Body of pancreas (tissue), 4 donors: Measurements from ENCODE around the gene TRIML2. TPM values are rescaled to one million over a fixed set of nuclear protein-coding genes. Genes with fewer than 3 reads are reported as not detected.

Experiments
- ATAC-seq: fragments of 150-250 bp; one replicate; pipeline ENCODE4 v1.9.1; 2016
- DNase-seq, 4 donors: peaks; one replicate each; pipeline ENCODE4 v3.0.0-alpha.2; 2019
- H3K27ac ChIP-seq, 4 donors: fragments of 200-600 bp; sonication (generic); 1 replicate in 3 of 4; 2 replicates in 1 of 4; pipeline versions ENCODE4 v1.5.1 to v1.6.1; 2016 to 2019; ENCODE audit warnings: mild to moderate bottlenecking in 1 of 4, mixed read lengths in 1 of 4, moderate library complexity in 1 of 4
- H3K27me3 ChIP-seq, 2 donors: fragments of 200-600 bp; sonication (generic); one replicate each; pipeline ENCODE4 v1.6.0; 2016; ENCODE audit warnings: mild to moderate bottlenecking in 1 of 2
- H3K36me3 ChIP-seq, 2 donors: fragments of 200-600 bp; sonication (generic); replicated peaks in 1 of 2; 2 replicates each; pipeline ENCODE4 v1.5.1; 2016; ENCODE audit warnings: low read depth in 2 of 2; ENCODE audit not compliant: insufficient read depth in 1 of 2
- H3K4me1 ChIP-seq: fragments of 200-600 bp; sonication (generic); one replicate; pipeline ENCODE4 v1.6.0; 2016
- H3K4me3 ChIP-seq, 2 donors: fragments of 200-600 bp; sonication (generic); 1 replicate in 1 of 2; 2 replicates in 1 of 2; pipeline ENCODE4 v1.5.1; 2016 to 2019
- H3K9me3 ChIP-seq, 3 donors: fragments of 200-600 bp; sonication (generic); 1 replicate in 2 of 3; 2 replicates in 1 of 3; pipeline ENCODE4 v1.5.1; 2016
- CTCF ChIP-seq, 7 experiments: fragments of 450-650 bp in 4 of 7; fragments of 200-600 bp in 3 of 7; sonication (generic) in 3 of 7; IDR thresholded peaks; one replicate each; pipeline ENCODE4 v1.5.1; 2016 to 2019; ENCODE audit warnings: antibody characterized with exemption in 7 of 7
- POLR2A ChIP-seq, 3 donors: fragments of 450-650 bp; IDR thresholded peaks; one replicate each; pipeline ENCODE4 v1.6.1; 2016; ENCODE audit warnings: antibody characterized with exemption in 3 of 3, mild to moderate bottlenecking in 2 of 3
- WGBS, 2 donors: methylation state at CpG; one replicate each; pipeline ENCODE4 v1.1.5; 2017; 5-methylcytosine and 5-hydroxymethylcytosine counted together
- intact Hi-C: fragments of 100-400 bp; cut with DNase I; formaldehyde crosslinking; loops from one replicate; pipeline ENCODE4 v1.15.1; 2023
- total RNA-seq, 2 donors: library from RNA; depleted of rRNA; stranded (reverse); fragments of >200 nt; gene quantifications; one replicate each; pipeline ENCODE4 v1.1.0, GENCODE V29; 2016

TRIML2 gene
- total RNA-seq, 2 donors from 2014 or later, result not detected

GRCh38 chr4:188139141-188139540 lies 29.7 kb upstream of the TRIML2 start, which contains the start of gene TRIML1:
TRIML1 (plus strand) TSS chr4:188139441; CDS start chr4:188139559, 118 bp downstream.
- H3K27me3 ChIP-seq, result no peaks in the 10 kb centered on the region
- ATAC-seq, result no peak
- H3K4me3 ChIP-seq, result no peak within 1 kb of the TSS
- H3K36me3 ChIP-seq, result no peaks in the 10 kb centered on the region
- H3K4me1 ChIP-seq, result no peaks in the 10 kb centered on the region
- no peaks in the 10 kb centered on the region for H3K9me3 ChIP-seq
- DNase-seq, result no peak
- no peak within 1 kb of the TSS for H3K27ac ChIP-seq
- 51 to 77% methylated on average over 3 of the region's 3 CpGs for WGBS, 2 donors
- TF ChIP-seq CTCF (IDR thresholded peaks at IDR 0.05) (no peak), POLR2A (IDR thresholded peaks at IDR 0.05) (no peak)
- intact Hi-C loops, result no loop called here

GRCh38 chr4:188138227-188138626 lies 28.8 kb upstream of the TRIML2 start:
- no peaks in the 10 kb centered on the region for H3K4me1 ChIP-seq
- no peaks in the 10 kb centered on the region for H3K27me3 ChIP-seq
- TF ChIP-seq CTCF (IDR thresholded peaks at IDR 0.05) (no peak), POLR2A (IDR thresholded peaks at IDR 0.05) (no peak)
- WGBS, 2 donors, result 56 to 65% methylated on average over 10 of the region's 10 CpGs
- H3K27ac ChIP-seq, result no peak overlapping the region
- intact Hi-C loops, result no loop called here
- H3K4me3 ChIP-seq, result no peak overlapping the region
- ATAC-seq, result no peak
- H3K36me3 ChIP-seq, result no peaks in the 10 kb centered on the region
- DNase-seq, result no peak
- H3K9me3 ChIP-seq, result no peaks in the 10 kb centered on the region

GRCh38 chr4:188132232-188132631 lies 22.8 kb upstream of the TRIML2 start:
- DNase-seq, result no peak
- TF ChIP-seq POLR2A (IDR thresholded peaks at IDR 0.05) (no peak), CTCF (IDR thresholded peaks at IDR 0.05) (no peak)
- H3K27me3 ChIP-seq, result no peaks in the 10 kb centered on the region
- intact Hi-C loops, result no loop called here
- no peaks in the 10 kb centered on the region for H3K4me1 ChIP-seq
- H3K27ac ChIP-seq, result no peak overlapping the region
- no peaks in the 10 kb centered on the region for H3K36me3 ChIP-seq
- no peak overlapping the region for H3K4me3 ChIP-seq
- 69 to 87% methylated on average over 5 of the region's 5 CpGs for WGBS, 2 donors
- H3K9me3 ChIP-seq, result no peaks in the 10 kb centered on the region
- no peak for ATAC-seq

- WGBS, 2 donors, result 60 to 69% methylated on average over 4 of the region's 4 CpGs
- H3K27me3 ChIP-seq, result no peaks in the 10 kb centered on the region
- ATAC-seq (no peak), DNase-seq (no peak)
- H3K4me1 ChIP-seq, result no peaks in the 10 kb centered on the region
- no peak overlapping the region for H3K27ac ChIP-seq
- H3K9me3 ChIP-seq, result no peaks in the 10 kb centered on the region
- intact Hi-C loops, result no loop called here
- H3K4me3 ChIP-seq, result no peak overlapping the region
- no peaks in the 10 kb centered on the region for H3K36me3 ChIP-seq
- TF ChIP-seq CTCF (IDR thresholded peaks at IDR 0.05) (no peak), POLR2A (IDR thresholded peaks at IDR 0.05) (no peak)
Observed at GRCh38 chr4:188130355-188130754, 21.0 kb upstream of the TRIML2 start.

- Histone ChIP-seq H3K4me1 (no peaks in the 10 kb centered on the region), H3K4me3 (no peak overlapping the region), H3K27me3 (no peaks in the 10 kb centered on the region), H3K36me3 (no peaks in the 10 kb centered on the region), H3K9me3 (no peaks in the 10 kb centered on the region), H3K27ac (no peak overlapping the region)
- ATAC-seq (no peak), DNase-seq (no peak)
- intact Hi-C loops, result no loop called here
- TF ChIP-seq POLR2A (IDR thresholded peaks at IDR 0.05) (no peak), CTCF (IDR thresholded peaks at IDR 0.05) (no peak)
- WGBS, 2 donors, result 59 to 60% methylated on average over 5 of the region's 5 CpGs
Observed at GRCh38 chr4:188127214-188127874, 17.9 kb upstream of the TRIML2 start.
